NCI-H2029 (cell line): ENCODE data around the gene NCSTN.
A peak's percentile ranks its signal among the peaks of the same experiment; 100 is the strongest.

Experiments used
- DNase-seq: peaks from one replicate; lab custom pipeline; 2025; lab: John Stamatoyannopoulos, UW

The NCSTN gene

DNA sequence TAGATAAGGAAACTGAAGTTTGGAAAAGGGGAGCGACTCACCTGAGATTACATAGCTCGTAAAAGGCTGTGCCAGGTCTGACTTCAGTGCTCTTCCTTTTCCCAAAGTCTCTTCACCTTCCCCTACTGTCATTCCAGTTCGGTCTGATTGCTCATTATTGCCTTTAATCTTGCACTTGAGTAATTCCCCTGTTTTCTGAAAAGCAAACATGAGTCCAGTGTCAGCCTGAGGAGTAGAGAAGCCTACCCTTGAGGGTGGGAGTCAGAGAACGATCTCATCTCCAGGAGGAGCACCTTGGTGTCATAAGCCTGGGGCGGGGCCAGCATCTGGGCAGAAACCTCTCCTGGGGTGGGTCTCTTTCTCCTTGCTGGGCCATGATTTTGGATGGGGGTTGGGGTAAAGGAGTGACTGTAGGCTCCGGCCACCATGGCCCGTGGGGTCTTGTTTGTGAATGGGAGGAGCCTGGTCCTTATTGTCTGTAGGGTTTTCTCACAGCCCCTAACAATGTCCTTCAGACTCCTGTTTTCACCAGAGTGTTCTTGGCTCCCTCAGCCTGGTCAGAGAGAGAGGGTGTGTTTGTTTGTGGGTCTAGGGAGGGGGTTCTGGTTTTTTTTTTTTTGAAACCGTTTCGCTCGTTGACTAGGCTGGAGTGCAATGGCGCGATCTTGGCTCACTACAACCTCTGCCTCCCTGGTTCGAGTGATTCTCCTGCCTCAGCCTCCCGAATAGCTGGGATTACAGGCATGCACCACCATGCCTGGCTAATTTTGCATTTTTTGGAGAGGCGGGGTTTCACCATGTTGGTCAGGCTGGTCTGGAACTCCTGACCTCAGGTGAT is 63.2 kb downstream of the NCSTN start:
- DNase-seq, result peak; percentile 25

DNA sequence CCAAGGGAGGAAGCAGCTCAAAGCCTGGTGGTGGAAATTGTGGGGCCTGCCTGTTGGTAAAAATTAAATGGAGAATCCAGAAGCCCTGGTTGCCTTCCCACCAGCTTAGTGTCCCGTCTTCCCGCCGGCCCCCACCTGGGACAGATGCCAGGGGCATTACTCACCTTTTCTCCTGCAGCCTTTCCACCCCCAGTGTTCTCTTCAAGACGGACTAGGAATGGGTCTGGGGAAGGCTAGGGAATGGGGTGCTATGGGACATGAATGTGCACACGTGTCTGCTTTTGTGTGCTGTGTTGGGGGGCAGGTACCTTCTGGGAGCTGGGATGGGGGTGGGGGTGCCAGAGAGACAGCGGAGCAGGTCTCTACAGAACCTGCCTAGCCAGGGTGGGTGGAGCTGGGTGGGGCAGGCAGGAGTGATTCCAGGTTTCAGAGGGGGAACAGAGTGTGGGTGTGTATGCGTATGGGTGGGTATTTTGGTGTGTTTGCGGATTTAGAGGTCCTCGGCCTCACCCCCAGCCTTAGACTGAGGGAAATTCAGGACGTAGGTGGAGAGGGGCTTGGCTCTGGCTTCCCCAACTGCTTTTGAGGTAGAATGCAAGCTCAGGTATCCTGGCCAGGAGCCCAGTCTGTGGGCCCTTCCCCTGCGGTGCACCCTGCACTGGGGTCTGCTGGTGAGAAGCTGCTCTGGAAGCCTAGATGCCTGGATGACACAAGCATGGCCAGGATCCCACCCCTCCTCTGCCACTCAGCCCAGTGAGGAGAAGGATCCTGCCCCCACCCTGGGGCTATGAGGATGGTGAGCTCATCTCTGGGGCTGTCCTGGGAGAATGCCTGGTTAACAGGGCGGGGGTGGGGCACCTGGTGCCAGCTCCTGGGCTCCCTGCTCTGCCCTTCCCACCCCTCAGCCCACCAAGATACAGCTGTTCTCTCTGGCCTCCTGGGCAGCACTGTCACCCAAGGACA is 64.9 kb downstream of the NCSTN start:
- DNase-seq, result no peak
